Measurements from ENCODE around the gene C6orf89. TPM values are rescaled to one million over a fixed set of nuclear protein-coding genes. Genes with fewer than 3 reads are reported as not detected.

C6orf89 gene
- total RNA-seq, 4 donors from 2014 or later: 58.2 to 89.6 (median 68.9) TPM

DNA sequence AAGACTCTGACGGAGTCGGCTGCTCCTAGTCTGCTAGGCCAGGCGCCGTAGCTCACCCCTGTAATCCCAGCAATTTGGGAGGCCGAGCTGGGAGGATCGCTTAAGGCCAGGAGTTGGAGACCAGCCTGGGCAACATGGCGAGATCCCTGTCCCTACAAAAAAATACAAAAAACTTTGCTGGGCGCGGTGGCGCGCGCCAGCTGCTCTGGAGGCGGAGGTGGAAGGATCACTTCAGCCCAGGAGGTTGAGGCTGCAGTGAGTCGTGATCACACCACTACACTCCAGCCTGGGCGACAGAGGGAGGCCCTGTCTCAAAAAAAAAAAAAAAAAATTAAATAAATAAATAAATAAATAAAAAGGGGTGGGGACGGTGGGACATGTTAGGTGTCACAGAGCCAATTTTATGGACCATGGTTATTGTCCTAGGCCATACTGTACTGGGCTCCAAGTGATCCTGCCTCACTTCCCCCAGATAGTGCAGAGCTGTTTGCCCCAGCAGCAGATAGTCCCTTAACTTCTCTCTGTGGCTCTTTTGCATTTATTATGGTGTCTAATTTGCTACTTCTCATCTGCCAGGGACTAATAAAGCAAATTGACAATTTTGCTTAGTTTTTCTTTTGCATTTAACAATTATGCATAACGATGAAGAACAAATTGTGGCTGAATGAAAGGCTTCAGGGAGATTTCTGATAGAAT is 74.0 kb downstream of the C6orf89 start:
- Histone ChIP-seq H3K27ac (peak overlapping the region in 1 of 3 donors; percentile 7), H3K4me1 (peaks cover 16 to 26% of the 10 kb centered on the region in 2 donors), H3K9me3 (no peaks in the 10 kb centered on the region), H3K27me3 (no peaks in the 10 kb centered on the region), H3K4me3 (replicated peaks in 1 of 3) (no peak overlapping the region), H3K36me3 (no peaks in the 10 kb centered on the region)
- 95% methylated on average over 16 to 17 of the region's 17 CpGs for WGBS, 2 donors
- intact Hi-C loops (cut with DNase I): no loop called here
- no peak for DNase-seq
- TF ChIP-seq POLR2A (IDR thresholded peaks at IDR 0.05): no peak
- TF ChIP-seq, protein P1, sequence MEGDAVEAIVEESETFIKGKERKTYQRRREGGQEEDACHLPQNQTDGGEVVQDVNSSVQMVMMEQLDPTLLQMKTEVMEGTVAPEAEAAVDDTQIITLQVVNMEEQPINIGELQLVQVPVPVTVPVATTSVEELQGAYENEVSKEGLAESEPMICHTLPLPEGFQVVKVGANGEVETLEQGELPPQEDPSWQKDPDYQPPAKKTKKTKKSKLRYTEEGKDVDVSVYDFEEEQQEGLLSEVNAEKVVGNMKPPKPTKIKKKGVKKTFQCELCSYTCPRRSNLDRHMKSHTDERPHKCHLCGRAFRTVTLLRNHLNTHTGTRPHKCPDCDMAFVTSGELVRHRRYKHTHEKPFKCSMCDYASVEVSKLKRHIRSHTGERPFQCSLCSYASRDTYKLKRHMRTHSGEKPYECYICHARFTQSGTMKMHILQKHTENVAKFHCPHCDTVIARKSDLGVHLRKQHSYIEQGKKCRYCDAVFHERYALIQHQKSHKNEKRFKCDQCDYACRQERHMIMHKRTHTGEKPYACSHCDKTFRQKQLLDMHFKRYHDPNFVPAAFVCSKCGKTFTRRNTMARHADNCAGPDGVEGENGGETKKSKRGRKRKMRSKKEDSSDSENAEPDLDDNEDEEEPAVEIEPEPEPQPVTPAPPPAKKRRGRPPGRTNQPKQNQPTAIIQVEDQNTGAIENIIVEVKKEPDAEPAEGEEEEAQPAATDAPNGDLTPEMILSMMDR (IDR thresholded peaks at IDR 0.05): no peak

DNA sequence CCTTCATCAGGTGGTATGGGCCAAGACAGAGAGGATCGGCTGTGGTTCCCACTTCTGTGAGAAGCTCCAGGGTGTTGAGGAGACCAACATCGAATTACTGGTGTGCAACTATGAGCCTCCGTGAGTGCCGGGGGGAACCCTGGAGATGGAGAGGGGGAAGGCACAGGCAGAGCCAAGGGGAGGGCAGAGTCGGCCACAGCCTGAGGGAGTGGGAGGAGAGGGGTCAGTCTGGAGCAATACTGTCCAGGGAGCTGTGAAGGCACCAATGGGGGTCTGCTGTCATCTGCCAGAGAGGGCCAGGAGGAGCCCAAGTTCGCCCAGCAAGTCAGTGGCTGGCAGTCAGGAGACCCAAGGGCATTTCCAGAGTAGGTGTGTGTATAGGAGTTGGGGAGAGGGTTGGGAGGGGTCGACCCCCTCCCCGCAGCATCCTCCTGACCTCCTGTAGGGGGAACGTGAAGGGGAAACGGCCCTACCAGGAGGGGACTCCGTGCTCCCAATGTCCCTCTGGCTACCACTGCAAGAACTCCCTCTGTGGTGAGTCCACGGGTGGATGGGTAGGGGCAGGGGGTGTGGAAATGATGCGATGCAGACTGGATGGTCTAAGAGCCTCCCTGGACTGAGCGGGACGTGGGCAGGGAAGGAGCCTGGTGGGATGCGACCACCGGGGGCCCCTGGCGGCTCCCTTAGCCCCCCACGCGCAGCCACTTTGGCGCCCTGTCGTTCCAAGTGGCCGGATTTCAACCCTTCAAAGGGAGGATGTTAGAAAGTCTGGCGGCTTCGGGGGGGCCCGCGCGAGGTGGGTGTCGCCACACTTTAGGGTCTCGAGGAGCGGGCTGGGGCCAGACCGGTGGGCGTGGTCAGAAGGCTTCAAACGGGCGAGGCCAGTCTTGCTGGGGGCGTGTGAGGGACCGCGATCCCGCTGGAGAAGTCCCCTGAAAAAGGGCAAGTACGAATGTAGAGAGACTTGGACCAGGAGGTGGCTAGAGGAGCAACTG is 76.0 kb downstream of the C6orf89 start:
- no peak overlapping the region for H3K27ac ChIP-seq
- no peak overlapping the region for H3K4me3 ChIP-seq (replicated peaks in 1 of 3)
- H3K36me3 ChIP-seq: no peaks in the 10 kb centered on the region
- 66 to 76% methylated on average over 38 to 40 of the region's 40 CpGs for WGBS, 2 donors
- no peak for DNase-seq
- intact Hi-C loops (cut with DNase I): no loop called here
- H3K9me3 ChIP-seq: no peaks in the 10 kb centered on the region
- TF ChIP-seq, protein P1 (IDR thresholded peaks at IDR 0.05): no peak
- no peak for TF ChIP-seq POLR2A (IDR thresholded peaks at IDR 0.05)
- no peaks in the 10 kb centered on the region for H3K27me3 ChIP-seq
- H3K4me1 ChIP-seq: peaks cover 21 to 33% of the 10 kb centered on the region in 2 donors

GRCh38 chr6:36962874-36963273 is 77.1 kb downstream of the C6orf89 start:
- peak overlapping the region in 1 of 3 donors; percentile 75 for H3K27ac ChIP-seq

GRCh38 chr6:36963451-36964290 is 77.9 kb downstream of the C6orf89 start:
- H3K36me3 ChIP-seq: peaks cover 17 to 18% of the 10 kb centered on the region in 2 donors
- no peaks in the 10 kb centered on the region for H3K27me3 ChIP-seq
- intact Hi-C loops (cut with DNase I): no loop called here
- peak overlapping the region; percentile 52 to 75 (median 53) for H3K27ac ChIP-seq
- no peaks in the 10 kb centered on the region for H3K9me3 ChIP-seq
- no peak overlapping the region for H3K4me3 ChIP-seq (replicated peaks in 1 of 3)
- 31 to 57% methylated on average over 9 of the region's 11 CpGs for WGBS, 2 donors
- peaks cover 21 to 33% of the 10 kb centered on the region in 2 donors for H3K4me1 ChIP-seq
- DNase-seq: peak; percentile 97 to 99
- TF ChIP-seq, protein P1 (IDR thresholded peaks at IDR 0.05): no peak
- no peak for TF ChIP-seq POLR2A (IDR thresholded peaks at IDR 0.05)

More at GRCh38 chr6:36962874-36963273, 77.1 kb downstream of the C6orf89 start:
- TF ChIP-seq POLR2A (IDR thresholded peaks at IDR 0.05): no peak
- TF ChIP-seq, protein P1 (IDR thresholded peaks at IDR 0.05): no peak
- Histone ChIP-seq H3K4me1 (peaks cover 21 to 33% of the 10 kb centered on the region in 2 donors), H3K4me3 (replicated peaks in 1 of 3) (no peak overlapping the region), H3K27me3 (no peaks in the 10 kb centered on the region), H3K9me3 (no peaks in the 10 kb centered on the region), H3K36me3 (peaks cover 9 to 10% of the 10 kb centered on the region in 2 donors)
- intact Hi-C loops (cut with DNase I): no loop called here
- WGBS, 2 donors: 75 to 83% methylated on average over 12 of the region's 12 CpGs
- DNase-seq: peak in 1 of 2 donors; percentile 43

Data from thyroid gland (tissue), 4 donors.